H9 (cell line): ENCODE data around the gene FN1. TPM values are rescaled to one million over a fixed set of nuclear protein-coding genes. Genes with fewer than 3 reads are reported as not detected.

Source experiments
- DNase-seq: peaks from one replicate; pipeline ENCODE4 v3.0.0-alpha.2; 2017
- H2AFZ ChIP-seq: one replicate; pipeline ENCODE4 v1.6.1; 2013; ENCODE audit warnings: mild to moderate bottlenecking, low read length, control low read depth, moderate library complexity
- H2AK5ac ChIP-seq: 2 replicates; pipeline ENCODE4 v1.6.1; 2013; ENCODE audit warnings: low read length, control low read depth, mixed read lengths; ENCODE audit not compliant: insufficient read length
- H2BK120ac ChIP-seq: one replicate; pipeline ENCODE4 v1.6.1; 2013; ENCODE audit warnings: low read depth, mild to moderate bottlenecking, low read length, control low read depth, inconsistent platforms; ENCODE audit not compliant: poor library complexity, severe bottlenecking
- H2BK12ac ChIP-seq: 2 replicates; pipeline ENCODE4 v1.6.1; 2013; ENCODE audit warnings: low read length, control low read depth, mixed read lengths, low read depth; ENCODE audit not compliant: insufficient read length
- H2BK15ac ChIP-seq: 2 replicates; pipeline ENCODE4 v1.6.1; 2013; ENCODE audit warnings: low read depth, low read length, control low read depth
- H2BK20ac ChIP-seq: one replicate; pipeline ENCODE4 v1.6.1; 2013; ENCODE audit warnings: low read depth, mild to moderate bottlenecking, low read length, control low read depth, inconsistent platforms; ENCODE audit not compliant: poor library complexity, severe bottlenecking
- H2BK5ac ChIP-seq: 2 replicates; pipeline ENCODE4 v1.6.1; 2013; ENCODE audit warnings: low read length, control low read depth, mixed read lengths; ENCODE audit not compliant: insufficient read length
- H3K14ac ChIP-seq: 2 replicates; pipeline ENCODE4 v1.6.1; 2013; ENCODE audit warnings: low read length, control low read depth; ENCODE audit not compliant: insufficient read depth
- H3K18ac ChIP-seq: 2 replicates; pipeline ENCODE4 v1.6.1; 2013; ENCODE audit warnings: low read depth, mild to moderate bottlenecking, mixed read lengths, low read length, control low read depth; ENCODE audit not compliant: insufficient read length
- H3K23ac ChIP-seq: 2 replicates; pipeline ENCODE4 v1.6.1; 2013; ENCODE audit warnings: low read length, control low read depth, mixed read lengths, low read depth; ENCODE audit not compliant: insufficient read length
- H3K23me2 ChIP-seq: 2 replicates; pipeline ENCODE4 v1.6.1; 2013; ENCODE audit warnings: low read depth, mild to moderate bottlenecking, mixed read lengths, low read length, control low read depth; ENCODE audit not compliant: insufficient read length, poor library complexity, severe bottlenecking
- H3K27ac ChIP-seq: 2 replicates; pipeline ENCODE4 v1.5.1; 2013; ENCODE audit warnings: low read length, control low read depth, mixed read lengths, low read depth; ENCODE audit not compliant: insufficient read length
- H3K27me3 ChIP-seq: 2 replicates; pipeline ENCODE4 v1.6.1; 2013; ENCODE audit warnings: low read length, control low read depth, inconsistent platforms; ENCODE audit not compliant: insufficient read depth
- H3K4ac ChIP-seq: 2 replicates; pipeline ENCODE4 v1.6.1; 2013; ENCODE audit warnings: low read depth, mild to moderate bottlenecking, control low read depth, inconsistent platforms, low read length, moderate library complexity
- H3K4me1 ChIP-seq: 2 replicates; pipeline ENCODE4 v1.6.1; 2013; ENCODE audit warnings: low read length, control low read depth, inconsistent platforms; ENCODE audit not compliant: insufficient read depth
- H3K4me2 ChIP-seq: 2 replicates; pipeline ENCODE4 v1.6.1; 2013; ENCODE audit warnings: low read length, control low read depth, mixed read lengths; ENCODE audit not compliant: insufficient read length, insufficient read depth
- H3K56ac ChIP-seq: 2 replicates; pipeline ENCODE4 v1.6.1; 2013; ENCODE audit warnings: low read depth, mild to moderate bottlenecking, mixed read lengths, low read length, control low read depth; ENCODE audit not compliant: insufficient read length
- H3K79me1 ChIP-seq: 2 replicates; pipeline ENCODE4 v1.6.1; 2013; ENCODE audit warnings: low read depth, mild to moderate bottlenecking, moderate library complexity, low read length, control low read depth, inconsistent platforms; ENCODE audit not compliant: insufficient read depth, poor library complexity, severe bottlenecking
- H3K79me2 ChIP-seq: 2 replicates; pipeline ENCODE4 v1.6.1; 2013; ENCODE audit warnings: low read length, control low read depth, inconsistent platforms; ENCODE audit not compliant: insufficient read depth
- H3K9ac ChIP-seq: 2 replicates; pipeline ENCODE4 v1.6.1; 2013; ENCODE audit warnings: low read length, control low read depth, mixed read lengths; ENCODE audit not compliant: insufficient read length; ENCODE audit errors: extremely low read depth
- H3K9me3 ChIP-seq: one replicate; pipeline ENCODE4 v1.6.1; 2013; ENCODE audit warnings: low read depth, low read length, inconsistent platforms; ENCODE audit not compliant: control insufficient read depth
- H3T11ph ChIP-seq: one replicate; pipeline ENCODE4 v1.6.1; 2013; ENCODE audit warnings: mild to moderate bottlenecking, low read length, control low read depth, inconsistent platforms
- H4K20me1 ChIP-seq: one replicate; pipeline ENCODE4 v1.6.1; 2013; ENCODE audit not compliant: control insufficient read depth, insufficient read length, insufficient read depth
- H4K5ac ChIP-seq: 2 replicates; pipeline ENCODE4 v1.6.1; 2013; ENCODE audit warnings: low read depth, mild to moderate bottlenecking, mixed read lengths, low read length, control low read depth; ENCODE audit not compliant: insufficient read length
- H4K8ac ChIP-seq: replicated peaks from 2 replicates; pipeline ENCODE4 v1.6.1; 2013; ENCODE audit warnings: low read length, control low read depth, mixed read lengths, low read depth; ENCODE audit not compliant: insufficient read length
- H4K91ac ChIP-seq: 2 replicates; pipeline ENCODE4 v1.6.1; 2013; ENCODE audit warnings: low read depth, mild to moderate bottlenecking, moderate library complexity, mixed read lengths, low read length, control low read depth; ENCODE audit not compliant: insufficient read length
- H3K27ac Mint-ChIP-seq, 3 experiments: 2 replicates in 2 of 3; 3 replicates in 1 of 3; pipeline ENCODE4 v1.8.0; 2020 to 2021; ENCODE audit warnings: mixed read lengths in 3 of 3, mild to moderate bottlenecking in 1 of 3, moderate library complexity in 1 of 3
- H3K27me3 Mint-ChIP-seq: 2 replicates; pipeline ENCODE4 v1.8.0; 2021; ENCODE audit warnings: low read depth, mild to moderate bottlenecking, moderate library complexity, mixed read lengths
- H3K36me3 Mint-ChIP-seq, 3 experiments: 2 replicates in 2 of 3; 3 replicates in 1 of 3; pipeline ENCODE4 v1.8.0; 2020 to 2021; ENCODE audit warnings: low read depth in 3 of 3, mixed read lengths in 3 of 3; ENCODE audit not compliant: insufficient read depth in 1 of 3
- H3K4me1 Mint-ChIP-seq, 2 experiments: 2 replicates each; pipeline ENCODE4 v1.8.0; 2020; ENCODE audit warnings: mixed read lengths in 2 of 2
- H3K4me3 Mint-ChIP-seq, 2 experiments: 2 replicates in 1 of 2; 3 replicates in 1 of 2; pipeline ENCODE4 v1.8.0; 2020 to 2021; ENCODE audit warnings: mild to moderate bottlenecking in 2 of 2, mixed read lengths in 2 of 2, moderate library complexity in 1 of 2
- H3K9me3 Mint-ChIP-seq, 2 experiments: 2 replicates in 1 of 2; 3 replicates in 1 of 2; pipeline ENCODE4 v1.8.0; 2020; ENCODE audit warnings: mild to moderate bottlenecking in 2 of 2, mixed read lengths in 2 of 2, moderate library complexity in 1 of 2
- WGBS: extraction: QIAGEN DNeasy Blood & Tissue Kit; methylation state at CpG from one replicate; pipeline ENCODE4 v1.1.7; 2013; ENCODE audit warnings: missing lambda C conversion rate, low lambda C conversion rate, mixed read lengths; ENCODE audit not compliant: insufficient read length; ENCODE audit errors: extremely low coverage; 5-methylcytosine and 5-hydroxymethylcytosine counted together
- total RNA-seq: library from RNA; stranded (reverse); gene quantifications from 2 replicates; pipeline ENCODE4 v1.2.1, GENCODE V29; 2021
- TF ChIP-seq, protein P1 (sequence below): fragments of 200-600 bp; sonication (generic); conservative IDR thresholded peaks from 3 replicates; pipeline ENCODE4 v1.8.0; 2021; ENCODE audit warnings: antibody characterized with exemption, mild to moderate bottlenecking

The FN1 gene
- total RNA-seq, 1 experiment from 2014 or later = 56.0 TPM

DNA sequence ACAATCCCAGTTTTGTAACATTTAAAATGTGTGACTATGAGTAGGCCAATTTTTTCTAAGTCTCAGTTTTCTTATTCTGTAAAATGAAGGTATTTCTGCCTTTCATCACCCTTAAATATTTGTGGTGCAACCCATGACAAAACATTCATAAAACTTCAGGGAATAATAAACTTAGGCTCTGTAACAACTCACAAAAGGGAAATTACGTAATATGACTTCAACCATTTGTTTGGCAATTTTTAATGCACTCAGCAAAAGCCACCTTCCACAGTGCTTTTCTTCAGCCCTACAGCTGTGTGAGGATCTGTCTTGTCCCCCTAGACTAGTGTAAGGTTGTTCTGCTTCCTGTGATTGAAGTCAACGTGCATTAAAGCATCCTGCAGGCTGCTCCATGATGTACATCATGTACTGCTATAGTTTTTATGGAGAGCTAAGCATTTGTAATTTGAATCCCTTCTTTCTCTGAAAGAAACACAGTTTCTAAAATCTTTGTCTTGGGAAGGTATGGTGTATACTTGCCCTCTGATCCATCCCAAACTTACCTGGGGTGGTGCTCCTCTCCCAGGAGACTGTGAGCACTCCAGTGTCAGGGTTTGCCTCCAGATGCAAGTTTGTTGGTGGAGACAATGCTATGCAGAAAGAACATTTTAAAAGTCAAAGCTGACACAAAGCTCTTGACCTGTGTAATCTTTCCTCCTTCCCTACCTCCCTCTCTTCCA is 39.1 kb downstream of the FN1 start:
- Histone ChIP-seq H2AFZ (no peak overlapping the region), H3K27ac (no peak overlapping the region), H2BK20ac (no peak overlapping the region), H3K23ac (no peak overlapping the region), H3K18ac (no peak overlapping the region), H4K91ac (no peak overlapping the region), H2BK15ac (no peak overlapping the region), H2BK120ac (no peak overlapping the region), H3K14ac (no peak overlapping the region), H3K4me1 (no peaks in the 10 kb centered on the region; the same call in 1 of the 2 replicates), H2BK12ac (no peak overlapping the region), H4K8ac (no peak overlapping the region), H3K9ac (no peak overlapping the region), H3K4ac (no peak overlapping the region), H3K79me2 (no peaks in the 10 kb centered on the region), H4K20me1 (no peaks in the 10 kb centered on the region), H3K27me3 (no peaks in the 10 kb centered on the region), H3K79me1 (no peaks in the 10 kb centered on the region), H3K23me2 (no peaks in the 10 kb centered on the region), H3K4me2 (no peak overlapping the region), H2AK5ac (no peak overlapping the region), H4K5ac (no peak overlapping the region), H3K56ac (no peak overlapping the region), H3T11ph (no peak overlapping the region), H2BK5ac (no peak overlapping the region), H3K9me3 (no peaks in the 10 kb centered on the region)
- no peak overlapping the region for H3K4me3 Mint-ChIP-seq
- peaks cover 20 to 32% of the 10 kb centered on the region in 2 experiments for H3K4me1 Mint-ChIP-seq
- DNase-seq = no peak
- H3K27ac Mint-ChIP-seq = no peak overlapping the region
- TF ChIP-seq, protein P1, sequence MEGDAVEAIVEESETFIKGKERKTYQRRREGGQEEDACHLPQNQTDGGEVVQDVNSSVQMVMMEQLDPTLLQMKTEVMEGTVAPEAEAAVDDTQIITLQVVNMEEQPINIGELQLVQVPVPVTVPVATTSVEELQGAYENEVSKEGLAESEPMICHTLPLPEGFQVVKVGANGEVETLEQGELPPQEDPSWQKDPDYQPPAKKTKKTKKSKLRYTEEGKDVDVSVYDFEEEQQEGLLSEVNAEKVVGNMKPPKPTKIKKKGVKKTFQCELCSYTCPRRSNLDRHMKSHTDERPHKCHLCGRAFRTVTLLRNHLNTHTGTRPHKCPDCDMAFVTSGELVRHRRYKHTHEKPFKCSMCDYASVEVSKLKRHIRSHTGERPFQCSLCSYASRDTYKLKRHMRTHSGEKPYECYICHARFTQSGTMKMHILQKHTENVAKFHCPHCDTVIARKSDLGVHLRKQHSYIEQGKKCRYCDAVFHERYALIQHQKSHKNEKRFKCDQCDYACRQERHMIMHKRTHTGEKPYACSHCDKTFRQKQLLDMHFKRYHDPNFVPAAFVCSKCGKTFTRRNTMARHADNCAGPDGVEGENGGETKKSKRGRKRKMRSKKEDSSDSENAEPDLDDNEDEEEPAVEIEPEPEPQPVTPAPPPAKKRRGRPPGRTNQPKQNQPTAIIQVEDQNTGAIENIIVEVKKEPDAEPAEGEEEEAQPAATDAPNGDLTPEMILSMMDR = no peak
- no peaks in the 10 kb centered on the region for H3K27me3 Mint-ChIP-seq
- H3K9me3 Mint-ChIP-seq = peaks cover 0 to 3% of the 10 kb centered on the region in 2 experiments; a peak in 1 of 5 replicates
- peaks cover 6 to 22% (median 15%) of the 10 kb centered on the region in 3 experiments for H3K36me3 Mint-ChIP-seq
- WGBS = no CpG with 5 or more reads among the region's 2 CpGs
